ENCODE data around the gene ZNF107.

The ZNF107 gene

GRCh38 chr7:64665980-64666662 is at the start of gene ZNF107:
TSS of gene ZNF107 (plus strand) at chr7:64666133. CDS start at chr7:64666283, 150 bp downstream.
- DNase-seq = peak; percentile 93

DNA sequence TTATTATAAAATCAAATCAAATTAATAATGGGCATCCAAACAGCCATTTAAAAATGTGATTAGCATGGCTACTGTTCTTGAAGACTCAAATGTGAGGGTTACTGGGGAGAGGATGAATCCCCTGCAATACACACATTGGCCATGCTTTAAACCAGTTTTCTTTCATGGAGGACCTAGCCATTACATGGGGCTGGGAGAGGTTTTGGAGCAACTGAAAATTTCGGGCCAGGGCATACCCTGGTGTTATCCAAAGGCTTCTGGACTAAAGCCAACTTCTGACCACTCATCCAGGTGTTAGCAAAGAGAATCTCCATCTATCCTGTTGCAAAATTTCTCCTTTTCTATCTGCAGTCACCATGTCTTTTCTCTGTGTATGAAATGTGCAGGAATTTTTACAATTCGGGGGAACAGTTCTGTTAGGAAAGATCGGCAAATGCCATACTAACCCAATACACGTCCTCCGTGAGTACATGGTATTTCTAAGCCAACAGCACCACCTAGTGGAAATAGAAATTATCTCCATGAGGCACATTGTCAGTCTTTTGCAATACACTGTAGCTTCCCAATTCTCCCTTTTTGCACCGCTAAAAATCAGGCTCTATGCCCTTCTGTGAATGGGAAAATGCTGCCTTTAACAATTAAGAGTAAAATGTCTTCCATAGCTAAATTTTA is 47.0 kb upstream of the ZNF107 start:
- DNase-seq = no peak

GRCh38 chr7:64619705-64620104 is 46.2 kb upstream of the ZNF107 start:
- no peak for DNase-seq

DNA sequence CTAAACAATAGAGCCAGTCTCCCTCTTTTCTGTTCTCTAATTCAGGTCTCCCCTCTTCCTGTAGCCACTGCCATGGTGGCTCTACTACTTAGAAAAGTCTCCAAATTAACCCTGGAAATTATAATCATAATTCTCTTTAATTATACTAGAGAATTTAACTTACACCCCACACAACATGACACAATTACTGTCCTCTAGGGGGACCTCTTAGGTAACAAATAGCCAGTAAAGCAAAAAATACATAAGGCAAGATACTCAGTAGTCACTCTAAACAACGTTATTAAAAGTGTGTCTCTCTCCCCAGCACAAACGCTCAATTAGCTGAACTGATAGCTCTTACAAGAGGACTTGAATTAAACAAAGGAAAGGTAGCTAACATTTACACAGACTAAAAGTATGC is 44.3 kb upstream of the ZNF107 start:
- no peak for DNase-seq

GRCh38 chr7:64625114-64626082 is 40.5 kb upstream of the ZNF107 start:
- no peak for DNase-seq

DNA sequence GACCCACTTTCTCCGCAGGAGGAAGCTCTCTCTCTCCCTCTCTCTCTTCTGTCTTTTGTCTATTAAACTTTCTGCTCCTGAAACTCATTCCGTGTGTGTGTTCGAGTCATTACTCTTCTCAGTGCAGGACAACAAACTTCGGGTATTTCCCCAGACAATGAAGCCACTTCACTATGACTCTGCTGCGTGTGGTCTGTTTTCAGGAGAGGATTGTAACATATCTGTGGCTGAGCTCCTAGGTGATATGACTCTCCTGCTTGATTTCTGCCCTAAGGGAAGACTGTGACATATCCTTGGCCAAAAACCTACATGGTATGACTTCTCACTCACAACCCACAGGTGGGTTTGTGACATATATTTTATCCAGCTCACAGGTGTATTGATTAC is 39.9 kb upstream of the ZNF107 start:
- no peak for DNase-seq

DNA sequence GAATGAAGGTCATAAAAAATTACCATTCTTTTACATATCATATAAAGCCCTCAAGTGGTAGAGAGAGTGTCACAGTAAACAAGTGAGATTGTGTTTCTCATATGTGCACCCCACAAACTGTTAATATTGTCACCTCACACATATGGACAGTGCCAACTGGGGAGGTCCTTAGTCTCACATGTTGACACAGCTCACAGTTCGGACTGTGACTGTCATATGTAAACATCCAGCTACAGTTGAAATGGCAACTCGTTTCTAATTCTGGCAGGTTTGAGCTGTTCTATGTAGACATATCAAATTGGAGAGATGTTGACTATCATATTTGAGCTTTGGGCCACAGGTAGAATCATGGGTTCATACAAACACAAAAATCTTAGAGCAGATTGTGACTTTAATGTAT is 39.4 kb upstream of the ZNF107 start:
- DNase-seq = no peak

DNA sequence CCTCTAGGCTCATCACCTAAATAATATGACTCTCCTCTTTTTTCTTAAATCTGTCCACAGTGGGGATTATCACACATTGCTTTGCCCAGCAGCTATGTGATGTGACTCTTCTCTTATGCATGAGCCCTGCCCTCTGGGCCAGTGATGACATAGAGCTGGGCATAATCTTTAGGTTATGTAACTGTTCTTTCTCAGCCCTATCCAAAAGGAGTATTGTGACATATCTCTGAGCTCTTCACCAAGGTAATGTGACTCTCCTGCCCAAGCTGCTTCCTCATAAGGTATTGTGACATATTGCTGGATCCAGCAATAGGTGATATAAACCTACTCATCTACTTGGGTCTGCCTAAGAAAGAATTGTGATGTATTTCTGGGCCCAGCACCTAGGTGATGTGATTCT is 37.7 kb upstream of the ZNF107 start:
- DNase-seq = no peak

- no peak for DNase-seq
These were observed 37.2 kb upstream of the ZNF107 start for GRCh38 chr7:64628721-64629120.

GRCh38 chr7:64630496-64630895 is 35.4 kb upstream of the ZNF107 start:
- DNase-seq = no peak

- DNase-seq = no peak
These were observed 33.9 kb upstream of the ZNF107 start for GRCh38 chr7:64632029-64632428.

GRCh38 chr7:64633401-64633800 is 32.5 kb upstream of the ZNF107 start:
- no peak for DNase-seq

GRCh38 chr7:64634406-64635062 is 31.4 kb upstream of the ZNF107 start:
- DNase-seq = no peak

GRCh38 chr7:64636386-64636785 is 29.5 kb upstream of the ZNF107 start:
- no peak for DNase-seq

DNA sequence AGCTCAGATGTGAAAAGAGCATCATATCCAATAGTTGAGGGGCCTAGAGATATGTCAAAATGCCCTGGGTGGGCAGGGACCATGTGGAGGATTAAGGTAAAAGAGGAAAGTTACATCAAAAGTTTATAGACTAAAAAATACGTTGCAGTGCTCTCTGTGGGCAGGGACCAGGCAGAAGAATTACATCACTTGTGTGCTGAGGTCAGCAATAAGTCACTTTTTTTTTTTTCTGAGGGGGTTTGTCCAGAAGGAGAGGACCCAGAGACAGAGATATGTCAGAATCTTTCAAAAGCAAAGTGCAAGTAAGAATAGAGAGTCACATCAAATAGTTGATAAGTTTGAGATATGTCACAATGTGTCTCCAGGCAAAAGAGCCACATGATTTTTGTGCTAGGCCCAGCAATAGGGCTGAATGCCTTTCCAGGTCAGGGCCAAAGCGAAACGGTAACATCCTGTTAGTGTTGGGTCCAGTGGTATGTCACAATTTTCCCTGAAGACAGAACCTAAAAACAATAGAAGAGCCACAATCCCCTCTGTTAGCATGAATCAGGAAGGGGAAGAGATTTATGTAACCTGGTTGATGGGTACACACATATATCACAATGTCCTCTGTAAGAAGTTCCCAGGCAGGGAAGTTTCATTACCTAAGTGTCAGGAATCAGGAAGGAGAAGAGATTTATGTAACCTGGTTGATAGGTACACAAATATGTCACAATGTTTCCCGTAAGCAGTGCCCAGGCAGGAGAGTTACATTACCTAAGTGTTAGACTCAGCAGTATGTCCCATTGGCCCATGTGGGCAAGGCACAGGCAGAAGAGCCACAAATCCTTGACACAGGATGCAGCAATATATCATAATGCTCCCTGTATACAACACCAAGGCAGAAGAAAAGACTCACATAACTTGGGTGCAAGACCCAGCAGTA is 28.1 kb upstream of the ZNF107 start:
- DNase-seq = no peak

DNA sequence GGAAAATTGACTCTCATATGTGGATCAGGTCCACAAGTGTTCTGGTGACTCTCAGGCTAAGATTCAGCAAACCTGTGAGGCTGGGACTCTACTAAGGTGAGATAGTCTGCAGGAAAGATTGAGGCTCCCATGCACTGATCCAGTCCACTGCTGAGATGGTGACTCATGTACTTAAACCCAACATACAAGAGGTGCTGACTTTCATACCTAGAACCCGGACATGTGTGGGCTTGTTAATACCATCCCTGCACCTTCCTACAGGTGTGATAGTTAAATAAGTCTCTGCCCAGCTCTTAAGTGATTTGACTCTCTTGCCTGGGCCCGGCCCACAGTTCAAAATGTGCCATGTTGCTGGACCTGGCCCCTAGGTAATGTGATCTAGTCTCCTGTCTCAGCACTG is 27.1 kb upstream of the ZNF107 start:
- no peak for DNase-seq

DNA sequence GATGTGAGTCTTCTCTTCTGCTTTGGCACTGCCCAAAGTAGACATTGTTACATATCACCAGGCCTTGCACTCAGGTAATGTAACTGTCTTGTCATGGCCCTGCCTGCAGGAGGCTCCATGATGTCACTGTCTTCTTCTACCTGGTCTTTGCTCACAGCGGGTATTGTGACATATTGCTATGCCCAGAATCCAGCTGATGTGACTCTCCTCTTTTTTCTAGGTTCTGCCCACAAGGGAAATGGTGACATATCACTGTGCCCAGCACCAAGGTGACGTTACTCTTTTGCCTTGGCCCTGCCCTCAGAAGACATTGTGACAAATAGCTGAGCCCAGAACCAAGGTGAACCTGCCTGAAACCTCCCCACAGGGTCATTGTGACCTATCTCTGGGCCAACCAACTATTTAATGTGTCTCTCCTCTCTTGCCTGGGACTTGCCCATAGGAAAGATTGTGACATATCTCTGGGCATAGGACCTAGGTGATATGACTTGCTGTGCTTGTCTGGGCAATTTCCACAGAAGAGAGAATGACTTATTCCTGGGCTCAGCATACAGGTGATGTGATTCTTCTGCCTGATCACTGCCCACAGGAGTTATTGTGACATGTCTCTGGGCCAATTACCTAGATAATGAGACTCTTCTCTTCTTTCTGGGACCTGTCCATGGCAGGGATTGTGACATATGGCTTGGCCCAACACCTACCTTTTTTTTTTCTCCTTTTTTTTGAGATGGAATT is 26.5 kb upstream of the ZNF107 start:
- no peak for DNase-seq

- DNase-seq = no peak
These were observed 25.4 kb upstream of the ZNF107 start for GRCh38 chr7:64640504-64640903.

- no peak for DNase-seq
These were observed 23.9 kb upstream of the ZNF107 start for GRCh38 chr7:64642046-64642445.

DNA sequence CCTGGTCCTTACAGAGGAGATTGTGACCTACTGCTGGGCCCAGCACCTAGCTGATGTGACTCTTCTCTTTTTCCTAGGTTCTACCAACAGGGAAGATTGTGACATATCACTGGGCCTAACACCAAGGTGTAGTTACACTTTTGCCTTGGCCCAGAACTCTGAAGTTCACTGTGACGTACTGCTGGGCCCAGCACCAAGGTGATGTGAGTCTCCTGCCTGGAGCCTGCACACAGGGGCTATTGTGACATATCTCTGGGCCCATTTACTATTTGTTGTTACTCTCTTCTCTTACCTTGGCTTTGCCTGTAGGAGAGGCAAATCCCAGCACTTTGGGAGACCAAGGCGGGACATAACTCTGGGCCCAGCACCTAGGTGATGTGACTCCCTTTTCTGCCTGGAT is 23.1 kb upstream of the ZNF107 start:
- no peak for DNase-seq

GRCh38 chr7:64643566-64643965 is 22.4 kb upstream of the ZNF107 start:
- no peak for DNase-seq
